Hepatocyte (in vitro differentiated cells): ENCODE measurements around the gene HDDC3.

ENCODE experiments used
- EZH2 ChIP-seq: fragments of 200-600 bp; sonication (generic); IDR thresholded peaks from 2 replicates; pipeline ENCODE4 v1.6.1; 2016; ENCODE audit warnings: antibody characterized with exemption, mild to moderate bottlenecking, borderline replicate concordance
- EZH2phosphoT487 ChIP-seq: fragments of 200-600 bp; sonication (generic); IDR thresholded peaks from one replicate; pipeline ENCODE4 v1.6.1; 2018; ENCODE audit warnings: antibody characterized with exemption, mild to moderate bottlenecking, low read depth, moderate library complexity; ENCODE audit not compliant: unreplicated experiment, severe bottlenecking
- TF ChIP-seq, protein P1 (sequence below): fragments of 200-600 bp; sonication (generic); IDR thresholded peaks from 2 replicates; pipeline ENCODE4 v1.5.1; 2016; ENCODE audit warnings: antibody characterized with exemption, mild to moderate bottlenecking; ENCODE audit not compliant: poor library complexity

GRCh38 chr15:90946941-90947576 lies 14.7 kb upstream of the HDDC3 start:
- TF ChIP-seq, protein P1, sequence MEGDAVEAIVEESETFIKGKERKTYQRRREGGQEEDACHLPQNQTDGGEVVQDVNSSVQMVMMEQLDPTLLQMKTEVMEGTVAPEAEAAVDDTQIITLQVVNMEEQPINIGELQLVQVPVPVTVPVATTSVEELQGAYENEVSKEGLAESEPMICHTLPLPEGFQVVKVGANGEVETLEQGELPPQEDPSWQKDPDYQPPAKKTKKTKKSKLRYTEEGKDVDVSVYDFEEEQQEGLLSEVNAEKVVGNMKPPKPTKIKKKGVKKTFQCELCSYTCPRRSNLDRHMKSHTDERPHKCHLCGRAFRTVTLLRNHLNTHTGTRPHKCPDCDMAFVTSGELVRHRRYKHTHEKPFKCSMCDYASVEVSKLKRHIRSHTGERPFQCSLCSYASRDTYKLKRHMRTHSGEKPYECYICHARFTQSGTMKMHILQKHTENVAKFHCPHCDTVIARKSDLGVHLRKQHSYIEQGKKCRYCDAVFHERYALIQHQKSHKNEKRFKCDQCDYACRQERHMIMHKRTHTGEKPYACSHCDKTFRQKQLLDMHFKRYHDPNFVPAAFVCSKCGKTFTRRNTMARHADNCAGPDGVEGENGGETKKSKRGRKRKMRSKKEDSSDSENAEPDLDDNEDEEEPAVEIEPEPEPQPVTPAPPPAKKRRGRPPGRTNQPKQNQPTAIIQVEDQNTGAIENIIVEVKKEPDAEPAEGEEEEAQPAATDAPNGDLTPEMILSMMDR = no peak
- TF ChIP-seq EZH2phosphoT487 (no peak), EZH2 (no peak)
